HG03139 (cell line): ENCODE measurements around the gene TMPRSS2.

Experiments
- ATAC-seq: cut with Tn5 transposase; IDR thresholded peaks from one replicate; pipeline ENCODE4 v1.9.1; 2021; ENCODE audit not compliant: unreplicated experiment

TMPRSS2 gene

DNA sequence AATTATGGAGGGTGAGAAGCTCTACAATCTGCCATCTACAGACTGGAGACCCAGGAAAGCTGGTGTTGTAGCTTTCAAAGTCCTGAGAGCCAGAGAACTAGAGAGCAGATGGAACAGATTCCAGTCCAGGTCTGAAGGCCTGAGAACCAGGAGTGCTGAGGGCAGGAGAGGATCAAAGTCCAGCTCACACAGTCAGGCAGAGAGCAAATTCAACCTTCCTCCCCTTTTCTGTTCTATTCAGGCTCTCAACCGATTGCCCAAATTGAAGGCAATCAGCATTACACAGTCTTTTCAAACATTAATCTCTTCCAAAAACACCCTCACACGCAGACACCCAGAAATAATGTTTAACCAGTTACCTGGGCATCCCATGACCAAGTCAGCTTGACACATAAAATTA is 2.5 kb upstream of the TMPRSS2 start:
- no peak for ATAC-seq

- ATAC-seq: no peak
These were observed 1.8 kb upstream of the TMPRSS2 start for GRCh38 chr21:41509733-41510132.

DNA sequence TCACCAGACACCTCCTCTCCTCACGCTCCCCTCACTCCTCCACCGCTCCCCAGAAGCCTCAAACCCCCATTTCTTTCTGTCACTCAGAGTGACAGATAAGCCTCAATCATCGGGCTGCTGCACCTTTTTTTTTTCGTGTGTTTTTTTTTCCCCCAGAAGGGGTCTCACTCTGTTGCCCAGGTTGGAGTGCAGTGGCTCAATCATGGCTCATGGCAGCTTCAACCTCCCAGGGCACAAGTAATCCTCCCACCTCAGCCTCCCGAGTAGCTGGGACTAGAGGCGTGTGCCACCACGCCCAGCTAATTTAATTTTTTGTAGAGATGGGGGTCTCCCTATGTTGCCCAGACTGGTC is 1.2 kb upstream of the TMPRSS2 start:
- ATAC-seq: no peak

DNA sequence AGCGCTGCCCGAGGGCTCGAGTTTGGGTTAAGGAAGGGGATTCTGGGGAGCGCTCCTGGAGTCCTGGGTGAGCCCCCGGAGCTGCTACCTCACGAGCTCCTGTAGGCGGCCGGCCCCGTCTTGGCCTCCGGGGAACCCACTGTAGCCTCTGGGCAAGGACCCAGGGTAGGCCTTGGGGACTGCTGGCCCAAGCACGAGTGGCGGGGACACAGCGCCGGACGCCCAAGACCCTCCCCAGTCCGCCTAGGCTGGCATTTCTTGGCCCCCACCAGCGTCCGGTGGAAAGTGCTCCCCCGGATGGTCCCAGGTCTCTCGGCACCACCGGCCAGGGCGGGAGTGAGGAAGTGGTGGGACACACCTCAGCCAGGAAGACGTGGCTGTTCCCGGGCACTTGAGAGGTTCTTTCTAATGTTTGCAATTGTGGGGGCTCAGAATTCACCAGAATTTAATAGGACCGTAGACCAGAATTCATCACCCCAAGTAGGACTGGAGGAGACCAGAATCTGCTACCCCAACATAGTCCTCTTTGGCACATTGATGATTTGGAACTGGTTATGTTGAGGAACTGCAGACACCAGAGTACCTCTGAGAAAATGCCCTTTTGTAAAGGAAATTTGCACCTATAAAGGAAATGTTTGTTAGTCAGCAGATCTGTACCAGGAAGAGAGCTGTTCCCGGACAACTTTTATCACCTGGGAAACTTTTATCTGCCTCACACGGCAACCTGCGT is 622 bp upstream of the TMPRSS2 start:
- no peak for ATAC-seq

DNA sequence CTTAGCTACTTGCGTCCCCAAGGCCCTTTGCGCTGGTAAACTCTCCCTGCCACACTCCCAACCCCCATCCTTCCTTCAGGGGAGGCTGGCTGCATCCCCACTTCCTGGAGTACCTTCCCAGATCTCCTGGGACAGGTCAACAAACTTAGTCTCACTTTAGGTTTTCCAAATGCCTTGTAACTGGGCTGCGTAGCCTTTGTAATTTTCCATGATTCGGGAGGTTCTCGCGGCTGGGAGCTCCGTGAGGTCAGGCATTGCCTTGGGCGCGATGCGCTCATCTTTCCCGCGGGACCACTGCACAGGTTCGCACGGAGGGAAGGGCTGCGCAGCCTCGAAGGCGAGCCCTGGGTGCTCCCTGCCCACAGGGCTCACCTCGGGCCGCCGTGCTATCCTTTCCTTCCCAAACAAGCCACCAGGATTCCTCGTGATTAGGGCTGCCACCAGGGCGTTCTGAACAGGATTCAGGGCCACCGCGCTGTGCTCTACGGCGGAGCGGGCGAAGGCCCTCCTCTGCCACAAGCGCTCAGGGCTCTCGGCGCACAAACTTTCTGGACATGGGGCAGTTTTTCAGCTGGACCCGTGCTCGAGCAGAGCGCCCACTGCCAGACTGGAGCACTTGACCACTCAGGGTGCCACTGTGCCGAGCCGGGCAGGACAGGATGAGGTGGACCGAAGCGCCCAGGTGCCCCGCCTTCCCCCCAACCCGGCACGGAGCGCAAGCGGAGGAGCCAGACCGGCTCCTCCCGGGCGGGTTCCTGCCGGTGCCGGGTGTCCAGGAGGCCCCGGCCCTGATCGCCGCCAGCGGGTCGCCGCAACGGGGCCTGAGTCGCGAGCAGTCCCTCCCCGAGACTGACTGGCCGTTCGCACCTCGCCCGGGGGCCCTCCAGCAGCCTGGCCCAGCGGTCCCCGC is 1.1 kb downstream of the TMPRSS2 start:
- ATAC-seq: no peak

DNA sequence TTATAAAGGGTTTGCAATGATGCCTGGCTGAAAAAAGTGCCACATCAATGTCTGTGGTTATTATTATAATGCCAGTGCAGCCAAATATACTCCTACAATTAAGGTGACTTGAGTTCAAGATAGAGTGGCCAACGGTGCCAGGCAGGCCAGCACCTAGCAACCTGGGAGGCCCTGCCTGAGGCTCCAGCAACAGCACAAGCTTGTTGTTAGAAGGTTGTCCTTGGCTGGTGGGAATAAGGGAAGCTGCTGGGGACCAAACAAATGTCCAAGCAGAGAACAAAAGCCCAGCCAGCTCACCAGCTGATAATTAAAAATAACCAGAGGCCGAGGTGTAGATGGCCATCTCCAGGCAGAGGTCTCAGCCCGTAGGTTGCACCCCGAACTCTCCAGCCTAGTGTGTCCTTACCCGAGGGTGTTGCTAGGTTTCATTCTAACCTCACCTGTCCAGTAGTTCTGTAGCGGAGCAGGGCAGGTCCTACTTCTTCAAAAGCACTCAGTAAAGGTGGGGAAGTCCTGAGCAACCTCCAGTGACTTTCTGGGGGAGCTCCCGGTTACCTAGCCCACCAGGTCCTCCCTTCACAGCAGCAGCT is 1.9 kb downstream of the TMPRSS2 start:
- ATAC-seq: no peak

- ATAC-seq: no peak
These were observed 3.9 kb downstream of the TMPRSS2 start for GRCh38 chr21:41504030-41504429.

- ATAC-seq: no peak
These were observed 4.6 kb downstream of the TMPRSS2 start for GRCh38 chr21:41503331-41503730.

DNA sequence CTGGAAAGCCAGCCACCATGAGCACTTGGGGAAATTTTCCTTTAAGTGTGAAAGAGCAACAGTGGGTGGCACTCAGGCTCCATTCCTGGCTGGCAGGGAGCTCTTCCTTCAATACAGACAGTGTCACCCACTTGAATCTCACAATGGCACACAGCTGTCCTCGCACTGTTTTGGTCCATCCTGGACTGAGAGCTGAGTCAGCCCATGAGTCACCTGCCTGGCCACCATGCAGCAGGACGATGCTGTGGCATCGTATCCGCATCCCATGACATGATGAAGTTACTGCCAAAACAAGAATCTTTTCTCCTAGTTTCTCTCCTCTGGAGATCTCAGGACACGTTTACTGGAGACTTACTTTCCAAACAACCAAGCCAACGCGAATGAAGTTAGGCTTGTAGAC is 6.0 kb downstream of the TMPRSS2 start:
- ATAC-seq: no peak

- ATAC-seq: no peak
These were observed 7.0 kb downstream of the TMPRSS2 start for GRCh38 chr21:41500931-41501381.

- no peak for ATAC-seq
These were observed 7.6 kb downstream of the TMPRSS2 start for GRCh38 chr21:41500363-41500762.

DNA sequence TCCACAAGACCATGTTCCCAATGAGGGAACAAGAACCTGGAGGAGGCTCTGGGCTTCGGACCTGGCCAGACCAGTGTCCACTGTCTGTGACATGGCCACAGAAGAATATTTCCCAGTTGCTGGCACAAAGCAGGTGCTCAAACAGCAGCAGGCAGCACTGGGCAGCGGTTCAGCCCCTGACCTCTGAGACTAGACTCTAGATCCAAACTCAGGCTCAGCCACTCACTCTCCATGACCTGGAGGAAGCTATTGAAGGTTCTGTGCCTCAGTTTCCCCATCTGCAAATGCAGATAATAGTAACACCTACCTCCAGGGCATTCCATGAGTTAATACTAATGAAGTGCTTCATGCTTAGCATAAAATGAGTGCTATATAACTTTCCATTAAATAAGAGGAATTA is 8.0 kb downstream of the TMPRSS2 start:
- ATAC-seq: no peak

GRCh38 chr21:41497788-41498187 is 10.2 kb downstream of the TMPRSS2 start:
- no peak for ATAC-seq

DNA sequence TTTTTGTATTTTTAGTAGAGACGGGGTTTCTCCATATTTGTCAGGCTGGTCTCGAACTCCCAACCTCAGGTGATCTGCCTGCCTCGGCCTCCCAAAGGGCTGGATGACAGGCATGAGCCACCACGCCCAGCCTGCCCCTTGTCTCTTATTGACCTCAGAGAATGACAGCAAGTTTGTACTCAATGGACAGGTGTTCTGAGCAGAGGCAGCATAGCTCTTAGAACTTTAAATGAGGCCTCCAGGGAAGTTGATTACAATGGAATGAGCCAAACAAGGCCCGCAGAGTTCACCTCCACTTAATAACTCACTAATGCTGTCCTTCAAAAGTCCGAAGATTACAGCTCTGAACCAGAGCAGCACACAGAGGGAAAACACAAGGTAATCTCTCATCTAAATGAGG is 10.9 kb downstream of the TMPRSS2 start:
- no peak for ATAC-seq

DNA sequence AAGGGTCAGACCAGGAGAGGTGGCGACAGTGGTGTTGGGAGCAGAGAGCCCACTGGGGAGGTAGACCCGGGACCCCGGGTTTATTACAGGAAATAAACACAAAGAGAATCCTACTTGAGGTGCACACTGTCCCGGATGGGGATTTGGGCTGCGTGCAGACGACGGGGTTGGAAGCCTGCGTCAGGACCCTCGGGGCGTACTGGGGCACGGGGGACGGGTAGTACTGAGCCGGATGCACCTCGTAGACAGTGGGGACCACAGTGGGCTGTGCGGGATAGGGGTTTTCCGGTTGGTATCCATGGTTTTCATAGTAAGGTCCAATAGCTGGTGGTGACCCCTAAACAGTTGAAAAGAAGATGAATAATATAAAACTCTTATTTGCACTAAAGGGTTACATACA is 13.7 kb downstream of the TMPRSS2 start:
- ATAC-seq: no peak

DNA sequence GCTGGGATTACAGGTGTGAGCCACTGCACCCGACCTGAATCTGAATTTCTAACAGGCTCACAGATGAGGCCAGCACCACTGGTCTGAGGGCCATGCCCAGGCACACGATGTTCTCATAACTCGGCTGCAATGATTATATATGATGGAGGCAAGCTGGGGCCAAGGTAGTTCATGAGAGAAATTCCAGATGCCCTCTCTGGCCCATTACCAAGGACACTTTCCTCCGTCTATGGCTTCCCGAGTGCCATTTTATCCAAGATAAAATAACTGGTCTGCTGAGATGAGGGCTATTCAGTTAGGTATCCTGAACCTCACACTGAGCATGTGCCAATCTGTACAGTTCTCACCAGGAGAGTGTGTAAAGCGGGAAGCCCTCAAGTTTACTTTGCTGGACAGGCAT is 16.5 kb downstream of the TMPRSS2 start:
- no peak for ATAC-seq

DNA sequence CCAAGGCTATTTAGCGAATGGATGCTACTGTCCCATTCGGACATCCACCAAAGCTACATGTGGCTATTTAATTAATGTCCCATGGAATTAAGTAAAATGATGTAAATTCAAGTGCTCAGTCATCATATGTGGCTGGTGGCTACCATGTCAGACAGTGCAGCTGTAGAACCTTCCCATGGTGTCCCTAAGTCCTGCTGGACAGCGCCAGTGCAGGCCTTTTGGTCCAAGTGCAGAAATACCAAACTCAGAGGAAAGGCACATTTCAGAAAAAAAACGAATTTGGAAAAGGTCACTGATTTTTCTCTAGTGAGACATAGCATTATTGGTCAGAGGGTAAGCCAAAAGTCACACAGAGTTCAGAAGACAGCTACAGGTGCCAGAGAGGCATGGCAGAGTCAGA is 17.6 kb downstream of the TMPRSS2 start:
- ATAC-seq: no peak

- no peak for ATAC-seq
These were observed 18.6 kb downstream of the TMPRSS2 start for GRCh38 chr21:41489329-41489728.

GRCh38 chr21:41488080-41488479 is 19.9 kb downstream of the TMPRSS2 start:
- no peak for ATAC-seq

- ATAC-seq: no peak
These were observed 20.9 kb downstream of the TMPRSS2 start for GRCh38 chr21:41487082-41487481.

GRCh38 chr21:41483973-41484372 is 24.0 kb downstream of the TMPRSS2 start:
- ATAC-seq: no peak

- no peak for ATAC-seq
These were observed 24.5 kb downstream of the TMPRSS2 start for GRCh38 chr21:41483415-41483814.
